Activated T-cell treated with anti-CD3 and anti-CD28 coated beads, Interleukin-2, amount 50 U/mL, for 72 hours (primary cell): ENCODE data around the gene TTC33. TPM values are rescaled to one million over a fixed set of nuclear protein-coding genes. Genes with fewer than 3 reads are reported as not detected.
"Not testable (repeated sequence)": the region's sequence is repeated elsewhere in the genome, so short reads cannot be mapped to it uniquely, and the experiment has no call there.

Source experiments
- ATAC-seq, 2 donors: fragments of 150-1000 bp; cut with Tn5 transposase; replicated peaks in 1 of 2; 2 replicates each; pipeline ENCODE4 v1.10.0; 2021; ENCODE audit warnings: moderate library complexity in 2 of 2, mild to moderate bottlenecking in 1 of 2
- DNase-seq, 2 donors: peaks; one replicate each; pipeline ENCODE4 v3.0.0; 2021 to 2022; ENCODE audit warnings: mixed read lengths in 1 of 2
- H3K27ac Mint-ChIP-seq: one replicate; pipeline ENCODE4 v1.8.0; 2022; ENCODE audit warnings: mild to moderate bottlenecking, moderate library complexity, mixed read lengths
- H3K27me3 Mint-ChIP-seq: one replicate; pipeline ENCODE4 v1.8.0; 2022; ENCODE audit warnings: low read depth, mixed read lengths
- H3K36me3 Mint-ChIP-seq, 2 donors: one replicate each; pipeline ENCODE4 v1.8.0; 2022; ENCODE audit warnings: mixed read lengths in 2 of 2, mild to moderate bottlenecking in 1 of 2; ENCODE audit not compliant: insufficient read depth in 2 of 2
- H3K4me1 Mint-ChIP-seq: one replicate; pipeline ENCODE4 v1.8.0; 2022; ENCODE audit warnings: low read depth, mixed read lengths
- H3K4me3 Mint-ChIP-seq, 2 donors: one replicate each; pipeline ENCODE4 v1.8.0; 2022; ENCODE audit warnings: mild to moderate bottlenecking in 2 of 2, mixed read lengths in 2 of 2, moderate library complexity in 2 of 2
- H3K9me3 Mint-ChIP-seq, 2 donors: one replicate each; pipeline ENCODE4 v1.8.0; 2022; ENCODE audit warnings: mixed read lengths in 2 of 2
- total RNA-seq, 2 donors: library from RNA; stranded (reverse); gene quantifications; one replicate each; pipeline ENCODE4 v1.2.3, GENCODE V29; 2022

TTC33 gene
- total RNA-seq, 2 donors from 2014 or later: 29.4 to 33.5 TPM

DNA sequence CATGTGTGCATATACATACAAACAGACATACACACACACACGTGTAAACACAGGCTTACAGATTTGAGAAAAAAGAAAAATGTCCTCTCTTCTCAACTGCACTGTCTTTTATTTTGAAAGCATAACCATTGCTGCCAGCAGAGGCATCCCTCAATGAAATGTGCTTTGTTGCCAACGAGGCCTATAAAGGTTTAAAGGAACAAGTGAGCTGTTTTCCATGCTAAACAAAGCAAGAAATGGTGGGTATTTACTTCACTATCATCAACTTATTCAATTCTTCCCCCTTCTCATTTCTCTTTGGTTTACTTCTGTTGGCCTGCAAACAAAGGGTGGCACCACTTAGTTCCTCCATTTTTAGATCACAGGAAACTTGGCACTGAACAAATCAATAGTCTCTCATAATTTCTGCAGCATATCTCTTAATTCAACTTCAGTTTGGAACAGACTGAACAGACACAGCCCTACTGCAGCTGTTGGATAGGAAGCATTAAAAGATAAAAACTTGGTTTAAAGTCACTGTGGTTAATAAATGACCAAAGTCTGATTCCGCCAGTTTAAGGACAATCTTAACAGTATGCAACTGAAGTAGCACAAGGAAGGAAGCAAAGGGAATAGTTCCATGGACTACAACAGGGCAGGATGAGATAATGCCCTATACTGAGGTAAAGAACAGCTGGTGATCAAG lies 21.7 kb downstream of the TTC33 start:
- H3K27me3 Mint-ChIP-seq: no peaks in the 10 kb centered on the region
- H3K4me3 Mint-ChIP-seq: no peak overlapping the region
- no peak overlapping the region for H3K27ac Mint-ChIP-seq
- H3K9me3 Mint-ChIP-seq: no peaks in the 10 kb centered on the region
- H3K36me3 Mint-ChIP-seq: peaks cover 8 to 10% of the 10 kb centered on the region in 2 donors
- DNase-seq (no peak), ATAC-seq (no peak)
- peaks cover 27% of the 10 kb centered on the region for H3K4me1 Mint-ChIP-seq

- Mint-ChIP-seq H3K36me3 (peaks cover 5 to 8% of the 10 kb centered on the region in 2 donors), H3K4me3 (no peak overlapping the region), H3K27ac (no peak overlapping the region), H3K27me3 (no peaks in the 10 kb centered on the region), H3K4me1 (peaks cover 27% of the 10 kb centered on the region), H3K9me3 (no peaks in the 10 kb centered on the region)
- DNase-seq: no peak
- ATAC-seq: no peak
These were observed 22.3 kb downstream of the TTC33 start for GRCh38 chr5:40733434-40733833.

- not testable (repeated sequence) for H3K9me3 Mint-ChIP-seq, ATAC-seq, H3K27ac Mint-ChIP-seq, H3K4me1 Mint-ChIP-seq, H3K4me3 Mint-ChIP-seq, H3K27me3 Mint-ChIP-seq, DNase-seq
- peaks cover 16 to 37% of the 10 kb centered on the region in 2 donors for H3K36me3 Mint-ChIP-seq
These were observed 33.3 kb downstream of the TTC33 start for GRCh38 chr5:40722497-40722911.

DNA sequence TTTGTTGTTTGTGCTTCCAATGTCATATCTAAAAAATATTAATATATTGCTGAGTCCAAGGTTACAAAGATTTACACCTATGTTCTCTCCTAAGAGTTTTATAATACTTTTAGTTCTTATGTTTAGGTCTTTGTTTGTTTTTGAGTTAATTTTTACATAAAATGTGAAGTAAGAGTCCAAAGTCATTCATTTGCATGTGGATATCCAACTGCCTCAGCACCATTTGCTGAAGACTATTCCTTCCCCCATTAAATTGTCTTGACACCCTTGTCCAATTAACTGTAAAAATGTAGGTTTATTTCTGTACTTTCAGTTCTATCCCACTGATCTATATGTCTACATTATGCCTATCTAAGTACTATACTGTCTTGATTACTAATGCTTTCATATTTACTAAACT lies 35.7 kb downstream of the TTC33 start:
- ATAC-seq (no peak), DNase-seq (no peak)
- Mint-ChIP-seq H3K4me1 (peaks cover 8% of the 10 kb centered on the region), H3K27ac (no peak overlapping the region), H3K9me3 (peaks cover 1 to 5% of the 10 kb centered on the region in 2 donors), H3K27me3 (no peaks in the 10 kb centered on the region), H3K36me3 (peaks cover 12 to 29% of the 10 kb centered on the region in 2 donors), H3K4me3 (no peak overlapping the region)

GRCh38 chr5:40717281-40717680 lies 38.5 kb downstream of the TTC33 start:
- Mint-ChIP-seq H3K36me3 (peaks cover 11 to 21% of the 10 kb centered on the region in 2 donors), H3K27ac (no peak overlapping the region), H3K4me1 (peaks cover 8% of the 10 kb centered on the region), H3K4me3 (no peak overlapping the region), H3K27me3 (no peaks in the 10 kb centered on the region), H3K9me3 (peaks cover 1 to 5% of the 10 kb centered on the region in 2 donors)
- ATAC-seq: no peak
- no peak for DNase-seq

- no peak overlapping the region for H3K27ac Mint-ChIP-seq
- ATAC-seq: no peak
- H3K9me3 Mint-ChIP-seq: peaks cover 1 to 4% of the 10 kb centered on the region in 2 donors
- H3K27me3 Mint-ChIP-seq: no peaks in the 10 kb centered on the region
- DNase-seq: no peak
- H3K4me1 Mint-ChIP-seq: peaks cover 8% of the 10 kb centered on the region
- no peak overlapping the region for H3K4me3 Mint-ChIP-seq
- peaks cover 11 to 21% of the 10 kb centered on the region in 2 donors for H3K36me3 Mint-ChIP-seq
These were observed 39.2 kb downstream of the TTC33 start for GRCh38 chr5:40716590-40716989.

DNA sequence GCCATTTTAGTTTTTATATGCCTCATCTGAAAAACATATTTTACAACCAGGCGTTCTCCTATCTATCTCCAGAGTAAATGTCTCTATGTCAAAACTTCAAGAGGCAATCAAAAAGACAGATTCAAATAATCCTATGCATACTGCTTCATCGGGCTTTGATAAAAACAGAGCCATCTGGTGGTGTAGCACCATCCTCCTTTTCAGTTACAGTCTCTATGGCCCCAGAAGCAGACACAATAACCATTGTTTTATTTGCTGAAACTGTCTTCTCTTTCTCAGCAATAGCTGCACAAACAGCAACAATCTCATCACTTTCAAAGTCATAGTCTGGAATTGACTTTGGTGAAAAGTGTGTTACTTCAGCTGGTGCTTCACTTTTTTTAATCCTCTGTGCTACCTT lies 39.8 kb downstream of the TTC33 start:
- H3K4me3 Mint-ChIP-seq: no peak overlapping the region
- peaks cover 8% of the 10 kb centered on the region for H3K4me1 Mint-ChIP-seq
- ATAC-seq (peak in 1 of 2 donors; percentile 34), DNase-seq (no peak)
- no peak overlapping the region for H3K27ac Mint-ChIP-seq
- H3K27me3 Mint-ChIP-seq: no peaks in the 10 kb centered on the region
- H3K9me3 Mint-ChIP-seq: no peaks in the 10 kb centered on the region
- peaks cover 6 to 15% of the 10 kb centered on the region in 2 donors for H3K36me3 Mint-ChIP-seq

DNA sequence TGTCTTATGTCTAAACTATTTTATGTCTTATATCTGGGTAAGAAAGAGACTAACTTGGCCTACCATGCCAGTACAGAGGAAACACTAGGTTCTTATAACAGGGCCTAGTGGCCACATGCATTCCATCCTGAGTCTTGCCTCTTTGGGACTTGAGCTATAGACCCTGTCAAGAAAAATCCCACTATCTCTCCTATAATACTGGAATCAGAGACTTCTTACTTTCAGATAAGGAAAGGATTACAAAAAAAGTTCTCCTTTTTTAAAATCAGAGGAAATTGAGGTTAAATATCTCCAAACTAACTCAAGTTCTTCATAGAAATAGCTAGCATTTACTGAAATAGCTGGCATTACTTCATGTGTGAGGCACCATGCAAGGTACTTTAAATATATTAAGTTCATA lies 41.8 kb downstream of the TTC33 start:
- no peak for ATAC-seq
- H3K36me3 Mint-ChIP-seq: peaks cover 8 to 10% of the 10 kb centered on the region in 2 donors
- peak overlapping the region; percentile 50 for H3K27ac Mint-ChIP-seq
- no peaks in the 10 kb centered on the region for H3K27me3 Mint-ChIP-seq
- peaks cover 8% of the 10 kb centered on the region for H3K4me1 Mint-ChIP-seq
- no peak overlapping the region for H3K4me3 Mint-ChIP-seq
- peaks cover 0 to 2% of the 10 kb centered on the region in 2 donors for H3K9me3 Mint-ChIP-seq
- no peak for DNase-seq

- H3K4me1 Mint-ChIP-seq, H3K4me3 Mint-ChIP-seq, H3K27me3 Mint-ChIP-seq, DNase-seq, ATAC-seq, H3K27ac Mint-ChIP-seq: not testable (repeated sequence)
- Mint-ChIP-seq H3K9me3 (peaks cover 7 to 12% of the 10 kb centered on the region in 2 donors), H3K36me3 (peaks cover 16 to 26% of the 10 kb centered on the region in 2 donors)
These were observed 45.2 kb downstream of the TTC33 start for GRCh38 chr5:40710575-40710974.

GRCh38 chr5:40705484-40705883 lies 50.3 kb downstream of the TTC33 start:
- Mint-ChIP-seq H3K9me3 (peaks cover 34 to 39% of the 10 kb centered on the region in 2 donors), H3K36me3 (peaks cover 54 to 63% of the 10 kb centered on the region in 2 donors)
- not testable (repeated sequence) for H3K27me3 Mint-ChIP-seq, DNase-seq, H3K4me1 Mint-ChIP-seq, H3K4me3 Mint-ChIP-seq, H3K27ac Mint-ChIP-seq, ATAC-seq

DNA sequence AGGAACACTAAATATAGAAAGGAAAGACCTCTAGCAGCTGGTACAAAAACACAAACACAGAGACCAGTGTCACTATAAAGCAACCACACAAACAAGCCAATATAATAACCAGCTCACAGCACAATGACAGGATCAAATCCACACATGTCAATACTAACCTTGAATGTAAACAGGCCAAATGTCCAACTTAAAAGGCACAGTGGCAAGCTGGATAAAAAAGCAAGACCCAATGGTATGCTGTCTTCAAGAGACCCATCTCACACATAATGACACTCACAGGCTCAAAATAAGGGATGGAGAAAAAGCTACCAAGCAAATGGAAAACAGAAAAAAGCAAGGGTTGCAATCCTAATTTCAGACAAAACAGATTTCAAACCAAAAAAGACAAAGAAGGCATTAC lies 53.7 kb downstream of the TTC33 start:
- H3K27me3 Mint-ChIP-seq, H3K27ac Mint-ChIP-seq, H3K4me3 Mint-ChIP-seq, DNase-seq, ATAC-seq, H3K4me1 Mint-ChIP-seq: not testable (repeated sequence)
- peaks cover 50 to 51% of the 10 kb centered on the region in 2 donors for H3K36me3 Mint-ChIP-seq
- H3K9me3 Mint-ChIP-seq: peaks cover 30 to 34% of the 10 kb centered on the region in 2 donors

- Mint-ChIP-seq H3K9me3 (peaks cover 25 to 29% of the 10 kb centered on the region in 2 donors), H3K27me3 (no peaks in the 10 kb centered on the region), H3K36me3 (peaks cover 45 to 54% of the 10 kb centered on the region in 2 donors), H3K4me1 (peaks cover 6% of the 10 kb centered on the region), H3K27ac (no peak overlapping the region), H3K4me3 (no peak overlapping the region)
- ATAC-seq: peak; percentile 36 to 39
- DNase-seq: no peak
These were observed 55.5 kb downstream of the TTC33 start for GRCh38 chr5:40700116-40700782.

DNA sequence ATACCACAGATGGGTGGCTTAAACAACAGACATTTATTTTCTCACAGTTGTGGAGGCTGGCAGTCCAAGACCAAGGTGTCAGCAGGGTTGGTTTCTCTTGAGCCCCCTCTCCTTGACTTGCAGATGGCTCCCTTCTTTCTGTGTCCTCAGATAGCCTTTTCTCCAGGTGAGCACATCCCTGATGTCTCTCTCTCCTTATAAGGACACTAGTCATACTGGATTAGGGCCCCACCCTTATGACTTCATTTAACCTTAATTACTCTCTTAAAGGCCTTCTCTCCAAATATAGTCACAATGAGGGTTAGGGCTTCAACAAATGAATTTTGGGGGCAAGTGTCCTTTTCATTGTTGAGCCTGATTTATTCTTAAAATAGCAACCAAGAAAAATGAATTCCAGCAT lies 61.3 kb downstream of the TTC33 start:
- Mint-ChIP-seq H3K9me3 (peaks cover 0 to 2% of the 10 kb centered on the region in 2 donors), H3K36me3 (peaks cover 18 to 46% of the 10 kb centered on the region in 2 donors), H3K4me3 (no peak overlapping the region), H3K27me3 (no peaks in the 10 kb centered on the region), H3K4me1 (peaks cover 37% of the 10 kb centered on the region), H3K27ac (peak overlapping the region; percentile 44)
- no peak for ATAC-seq
- no peak for DNase-seq
